HG02588 (cell line): ENCODE results near the gene GTF2F2.
A peak's percentile ranks its signal among the peaks of the same experiment; 100 is the strongest.

Experiments used
- ATAC-seq: cut with Tn5 transposase; IDR thresholded peaks from one replicate; pipeline ENCODE4 v1.9.1; 2021; ENCODE audit warnings: mild to moderate bottlenecking, moderate library complexity; ENCODE audit not compliant: unreplicated experiment

Gene GTF2F2

GRCh38 chr13:45119991-45120864 lies at the start of gene GTF2F2:
Gene GTF2F2, plus strand, starts transcription at chr13:45120510. Its CDS starts 146 bp downstream, at chr13:45120656.
- peak; percentile 78 for ATAC-seq

GRCh38 chr13:45073809-45074208 lies 46.5 kb upstream of the GTF2F2 start:
- no peak for ATAC-seq

GRCh38 chr13:45074721-45075120 lies 45.6 kb upstream of the GTF2F2 start:
- no peak for ATAC-seq

GRCh38 chr13:45078003-45078402 lies 42.3 kb upstream of the GTF2F2 start:
- no peak for ATAC-seq

- ATAC-seq = no peak
Observed at GRCh38 chr13:45082964-45083363, 37.3 kb upstream of the GTF2F2 start.

- no peak for ATAC-seq
Observed at GRCh38 chr13:45084515-45084914, 35.8 kb upstream of the GTF2F2 start.

GRCh38 chr13:45086484-45086883 lies 33.8 kb upstream of the GTF2F2 start:
- no peak for ATAC-seq

GRCh38 chr13:45092663-45093062 lies 27.6 kb upstream of the GTF2F2 start:
- ATAC-seq = no peak

- ATAC-seq = no peak
Observed at GRCh38 chr13:45100573-45101262, 19.6 kb upstream of the GTF2F2 start.

- ATAC-seq = no peak
Observed at GRCh38 chr13:45101327-45102018, 18.8 kb upstream of the GTF2F2 start.

- no peak for ATAC-seq
Observed at GRCh38 chr13:45102136-45102507, 18.2 kb upstream of the GTF2F2 start.

- no peak for ATAC-seq
Observed at GRCh38 chr13:45103449-45103848, 16.9 kb upstream of the GTF2F2 start.

- no peak for ATAC-seq
Observed at GRCh38 chr13:45104261-45104660, 16.0 kb upstream of the GTF2F2 start.

GRCh38 chr13:45105895-45106294 lies 14.4 kb upstream of the GTF2F2 start:
- no peak for ATAC-seq

- ATAC-seq = no peak
Observed at GRCh38 chr13:45107539-45107938, 12.8 kb upstream of the GTF2F2 start.

- no peak for ATAC-seq
Observed at GRCh38 chr13:45108716-45109101, 11.6 kb upstream of the GTF2F2 start.

- no peak for ATAC-seq
Observed at GRCh38 chr13:45109102-45109720, 11.1 kb upstream of the GTF2F2 start.

- no peak for ATAC-seq
Observed at GRCh38 chr13:45113233-45114224, 6.8 kb upstream of the GTF2F2 start.

- ATAC-seq = no peak
Observed at GRCh38 chr13:45119469-45119990, 780 bp upstream of the GTF2F2 start.
